Thoracic aorta (tissue), 2 donors: Measurements from ENCODE around the gene STAG3. TPM values are rescaled to one million over a fixed set of nuclear protein-coding genes. Genes with fewer than 3 reads are reported as not detected.
A peak's percentile ranks its signal among the peaks of the same experiment; 100 is the strongest.

Source experiments
- ATAC-seq: fragments of 150-250 bp; one replicate; pipeline ENCODE4 v1.8.0; 2017; ENCODE audit warnings: low read depth; ENCODE audit not compliant: insufficient number of reproducible peaks, low FRiP score
- DNase-seq: peaks from one replicate; pipeline ENCODE4 v3.0.0-alpha.2; 2020; ENCODE audit warnings: low spot score
- H3K27ac ChIP-seq, 2 donors: fragments of 200-600 bp; sonication (generic); 1 replicate in 1 of 2; 2 replicates in 1 of 2; pipeline ENCODE4 v1.5.1; 2016; ENCODE audit warnings: mild to moderate bottlenecking in 2 of 2, moderate library complexity in 2 of 2
- H3K27me3 ChIP-seq: fragments of 200-600 bp; sonication (generic); replicated peaks from 2 replicates; pipeline ENCODE4 v1.6.0; 2016; ENCODE audit warnings: mild to moderate bottlenecking; ENCODE audit not compliant: insufficient read depth
- H3K36me3 ChIP-seq: fragments of 200-600 bp; sonication (generic); one replicate; pipeline ENCODE4 v1.5.1; 2016
- H3K4me1 ChIP-seq, 2 donors: fragments of 200-600 bp; sonication (generic); 1 replicate in 1 of 2; 2 replicates in 1 of 2; pipeline versions ENCODE4 v1.5.1 to v1.6.0; 2016; ENCODE audit warnings: low read depth in 2 of 2, mild to moderate bottlenecking in 1 of 2; ENCODE audit not compliant: control insufficient read depth in 1 of 2
- H3K4me3 ChIP-seq: fragments of 200-600 bp; sonication (generic); 2 replicates; pipeline ENCODE4 v1.5.1; 2016; ENCODE audit warnings: mild to moderate bottlenecking
- H3K9me3 ChIP-seq: fragments of 200-600 bp; sonication (generic); 2 replicates; pipeline ENCODE4 v1.5.1; 2016
- CTCF ChIP-seq: fragments of 200-600 bp; sonication (generic); IDR thresholded peaks from one replicate; pipeline ENCODE4 v1.5.1; 2019; ENCODE audit warnings: antibody characterized with exemption
- total RNA-seq, 2 donors: library from RNA; depleted of rRNA; stranded (reverse); fragments of >200 nt; gene quantifications; one replicate each; pipeline versions ENCODE4 v1.1.0 to v1.2.3, GENCODE V29; 2016

STAG3 gene
- total RNA-seq, 2 donors from 2014 or later, result 0.56 to 0.95 TPM

- no peak overlapping the region for H3K27ac ChIP-seq
- DNase-seq (no peak), ATAC-seq (no peak)
- no peak overlapping the region for H3K4me3 ChIP-seq
- H3K36me3 ChIP-seq, result no peaks in the 10 kb centered on the region
- no peaks in the 10 kb centered on the region for H3K27me3 ChIP-seq
- TF ChIP-seq CTCF, result no peak
- peaks cover 10 to 13% of the 10 kb centered on the region in 2 donors for H3K4me1 ChIP-seq
- H3K9me3 ChIP-seq, result no peaks in the 10 kb centered on the region
Measured at GRCh38 chr7:100147278-100147677, 30.4 kb upstream of the STAG3 start.

- H3K4me1 ChIP-seq, result peaks cover 10 to 13% of the 10 kb centered on the region in 2 donors
- no peak for TF ChIP-seq CTCF
- ATAC-seq, result no peak
Measured at GRCh38 chr7:100148225-100148558, 29.5 kb upstream of the STAG3 start.

GRCh38 chr7:100148559-100149328 is 29.0 kb upstream of the STAG3 start, which contains the start of gene LAMTOR4:
TSS of gene LAMTOR4 (plus strand) at chr7:100148918. CDS start at chr7:100148973, 55 bp downstream.
- H3K4me3 ChIP-seq, result peak within 1 kb of the TSS; percentile 98
- H3K27ac ChIP-seq, result peak within 1 kb of the TSS; percentile 84 to 90
- H3K4me1 ChIP-seq, result peaks cover 10 to 13% of the 10 kb centered on the region in 2 donors
- H3K27me3 ChIP-seq, result no peaks in the 10 kb centered on the region
- peak; percentile 97 for DNase-seq
- H3K9me3 ChIP-seq, result no peaks in the 10 kb centered on the region
- H3K36me3 ChIP-seq, result peaks cover 9% of the 10 kb centered on the region
- ATAC-seq, result peak; percentile 99
- no peak for TF ChIP-seq CTCF

More at GRCh38 chr7:100148225-100148558, 29.5 kb upstream of the STAG3 start:
- H3K36me3 ChIP-seq, result peaks cover 3% of the 10 kb centered on the region
- H3K9me3 ChIP-seq, result no peaks in the 10 kb centered on the region
- H3K27me3 ChIP-seq, result no peaks in the 10 kb centered on the region
- peak overlapping the region; percentile 40 to 53 for H3K27ac ChIP-seq
- DNase-seq, result no peak
- H3K4me3 ChIP-seq, result peak overlapping the region; percentile 98

GRCh38 chr7:100152404-100152803 is 25.3 kb upstream of the STAG3 start:
- Histone ChIP-seq H3K27ac (no peak overlapping the region), H3K4me1 (peaks cover 15 to 20% of the 10 kb centered on the region in 2 donors), H3K36me3 (peaks cover 25% of the 10 kb centered on the region)

More at GRCh38 chr7:100152404-100152803, 25.3 kb upstream of the STAG3 start:
- H3K4me3 ChIP-seq, result no peak overlapping the region
- ATAC-seq (no peak), DNase-seq (no peak)
- no peaks in the 10 kb centered on the region for H3K9me3 ChIP-seq
- no peak for TF ChIP-seq CTCF
- no peaks in the 10 kb centered on the region for H3K27me3 ChIP-seq
